Measurements from ENCODE around the gene CD300LF.

- TF ChIP-seq, protein P1, sequence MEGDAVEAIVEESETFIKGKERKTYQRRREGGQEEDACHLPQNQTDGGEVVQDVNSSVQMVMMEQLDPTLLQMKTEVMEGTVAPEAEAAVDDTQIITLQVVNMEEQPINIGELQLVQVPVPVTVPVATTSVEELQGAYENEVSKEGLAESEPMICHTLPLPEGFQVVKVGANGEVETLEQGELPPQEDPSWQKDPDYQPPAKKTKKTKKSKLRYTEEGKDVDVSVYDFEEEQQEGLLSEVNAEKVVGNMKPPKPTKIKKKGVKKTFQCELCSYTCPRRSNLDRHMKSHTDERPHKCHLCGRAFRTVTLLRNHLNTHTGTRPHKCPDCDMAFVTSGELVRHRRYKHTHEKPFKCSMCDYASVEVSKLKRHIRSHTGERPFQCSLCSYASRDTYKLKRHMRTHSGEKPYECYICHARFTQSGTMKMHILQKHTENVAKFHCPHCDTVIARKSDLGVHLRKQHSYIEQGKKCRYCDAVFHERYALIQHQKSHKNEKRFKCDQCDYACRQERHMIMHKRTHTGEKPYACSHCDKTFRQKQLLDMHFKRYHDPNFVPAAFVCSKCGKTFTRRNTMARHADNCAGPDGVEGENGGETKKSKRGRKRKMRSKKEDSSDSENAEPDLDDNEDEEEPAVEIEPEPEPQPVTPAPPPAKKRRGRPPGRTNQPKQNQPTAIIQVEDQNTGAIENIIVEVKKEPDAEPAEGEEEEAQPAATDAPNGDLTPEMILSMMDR (conservative IDR thresholded peaks at IDR 0.05), result no peak
- TF ChIP-seq EZH2 (IDR thresholded peaks at IDR 0.05; ENCODE audit: low read depth), result no peak
These were observed 27.4 kb upstream of the CD300LF start for GRCh38 chr17:74740173-74740572.
